COLO829 (cell line): ENCODE measurements around the gene RNASE9.
"Not testable (repeated sequence)": the region's sequence is repeated elsewhere in the genome, so short reads cannot be mapped to it uniquely, and the experiment has no call there.

ENCODE experiments used
- DNase-seq: peaks from one replicate; pipeline ENCODE4 v3.0.0; 2012; ENCODE audit warnings: low spot score

RNASE9 gene

DNA sequence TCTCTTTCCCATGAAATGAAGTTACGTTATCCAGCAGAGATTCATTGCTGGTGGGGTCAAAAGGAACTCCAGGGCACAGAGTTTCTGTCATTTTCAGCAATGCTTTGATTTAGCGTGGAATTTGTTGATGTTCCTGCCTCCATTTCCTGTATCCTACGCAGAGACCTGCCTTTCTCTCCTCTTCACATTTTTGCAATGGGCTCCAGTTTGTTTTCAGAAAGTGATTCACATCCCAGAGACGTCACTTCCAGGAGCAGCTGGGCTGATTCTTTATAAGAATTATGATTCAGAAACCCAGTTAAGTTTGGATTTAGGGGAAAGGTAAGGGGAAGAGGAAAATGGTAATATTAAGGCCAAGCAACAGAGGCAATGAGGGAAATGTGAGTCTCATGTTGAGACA is 43.9 kb downstream of the RNASE9 start:
- DNase-seq, result no peak

DNA sequence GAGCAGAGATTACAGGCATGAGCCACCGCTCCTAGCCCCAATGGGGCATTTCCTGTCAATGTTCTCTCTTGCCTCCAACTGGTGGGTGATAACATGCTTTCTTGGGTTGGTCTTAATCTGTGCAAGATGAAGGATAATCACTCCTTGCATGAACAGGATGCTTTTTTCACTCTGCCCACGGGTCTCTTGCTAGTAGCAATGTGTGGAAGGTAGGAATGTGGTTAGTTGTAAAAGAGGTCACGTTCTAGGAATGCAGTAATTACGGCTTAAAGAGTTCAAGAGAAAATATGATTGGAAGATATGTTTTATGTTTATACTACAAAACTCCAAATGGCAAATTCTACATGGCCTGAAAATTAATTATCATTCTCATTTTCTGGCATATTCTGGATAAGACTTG is 45.0 kb downstream of the RNASE9 start:
- DNase-seq, result no peak

- no peak for DNase-seq
Measured at GRCh38 chr14:20512177-20512905, 48.5 kb downstream of the RNASE9 start.

GRCh38 chr14:20508367-20508766 is 52.5 kb downstream of the RNASE9 start:
- no peak for DNase-seq

DNA sequence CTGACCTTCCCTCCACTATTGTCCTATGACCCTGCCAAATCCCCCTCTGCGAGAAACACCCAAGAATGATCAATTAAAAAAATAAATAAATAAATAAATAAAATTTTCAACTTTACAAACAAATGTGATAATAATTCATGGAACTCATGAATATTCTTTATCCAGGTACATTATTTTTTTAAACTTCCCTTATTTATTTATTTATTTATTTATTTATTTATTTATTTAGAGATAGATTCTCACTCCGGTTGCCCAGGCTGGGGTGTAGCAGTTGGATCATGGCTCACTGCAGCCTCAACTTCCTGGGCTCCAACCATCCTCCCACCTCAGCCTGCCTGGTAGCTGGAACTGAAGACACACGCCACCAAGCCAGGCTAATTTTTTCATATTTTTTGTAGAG is 53.3 kb downstream of the RNASE9 start:
- not testable (repeated sequence) for DNase-seq

GRCh38 chr14:20506752-20507151 is 54.1 kb downstream of the RNASE9 start:
- DNase-seq, result not testable (repeated sequence)

DNA sequence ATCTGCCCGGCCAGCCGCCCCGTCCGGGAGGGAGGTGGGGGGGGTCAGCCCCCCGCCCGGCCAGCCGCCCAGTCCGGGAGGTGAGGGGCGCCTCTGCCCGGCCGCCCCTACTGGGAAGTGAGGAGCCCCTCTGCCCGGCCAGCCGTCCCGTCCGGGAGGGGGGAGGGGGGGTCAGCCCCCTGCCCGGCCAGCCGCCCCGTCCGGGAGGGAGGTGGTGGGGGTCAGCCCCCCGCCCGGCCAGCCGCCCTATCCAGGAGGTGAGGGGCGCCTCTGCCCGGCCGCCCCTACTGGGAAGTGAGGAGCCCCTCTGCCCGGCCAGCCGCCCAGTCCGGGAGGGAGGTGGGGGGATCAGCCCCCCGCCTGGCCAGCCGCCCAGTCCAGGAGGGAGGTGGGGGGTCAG is 54.6 kb downstream of the RNASE9 start:
- not testable (repeated sequence) for DNase-seq
